Common myeloid progenitor, CD34-positive (primary cell): Measurements from ENCODE around the gene DKKL1.
A peak's percentile ranks its signal among the peaks of the same experiment; 100 is the strongest.

ENCODE experiments used
- CTCF ChIA-PET: fragments of 350-600 bp; sonication (Branson Sonifier 250); formaldehyde crosslinking; loops from one replicate; lab custom pipeline; 2021; ENCODE audit warnings: antibody characterized with exemption; lab: Charles Lee
- POLR2A ChIA-PET: fragments of 350-600 bp; sonication (Branson Sonifier 250); formaldehyde crosslinking; loops from one replicate; lab custom pipeline; 2021; ENCODE audit warnings: antibody characterized with exemption; lab: Charles Lee
- DNase-seq, 3 donors: peaks; one replicate each; pipeline versions ENCODE4 v3.0.0 to v3.0.0-alpha.2; 2013
- H3K27ac ChIP-seq, 2 experiments: 1 replicate in 1 of 2; 2 replicates in 1 of 2; pipeline ENCODE4 v1.7.0; 2013; ENCODE audit warnings: inconsistent platforms in 2 of 2, low read length in 2 of 2, mild to moderate bottlenecking in 2 of 2, low read depth in 1 of 2, moderate library complexity in 1 of 2; ENCODE audit not compliant: severe bottlenecking in 2 of 2, insufficient read depth in 1 of 2, poor library complexity in 1 of 2
- H3K27me3 ChIP-seq, 5 experiments: replicated peaks in 2 of 5; 1 replicate in 3 of 5; 2 replicates in 2 of 5; pipeline versions ENCODE4 v1.6.1 to v1.7.0; 2013; ENCODE audit warnings: low read length in 4 of 5, mild to moderate bottlenecking in 2 of 5, moderate library complexity in 2 of 5, inconsistent platforms in 1 of 5; ENCODE audit not compliant: insufficient read depth in 5 of 5, control insufficient read depth in 4 of 5
- H3K36me3 ChIP-seq, 4 experiments: 1 replicate in 2 of 4; 2 replicates in 2 of 4; pipeline versions ENCODE4 v1.6.1 to v1.7.0; 2013; ENCODE audit warnings: low read length in 3 of 4, control low read depth in 1 of 4, mild to moderate bottlenecking in 1 of 4; ENCODE audit not compliant: control insufficient read depth in 4 of 4, insufficient read depth in 4 of 4
- H3K4me1 ChIP-seq, 4 experiments: 1 replicate in 3 of 4; 2 replicates in 1 of 4; pipeline versions ENCODE4 v1.6.1 to v1.7.1; 2013; ENCODE audit warnings: low read length in 3 of 4, mild to moderate bottlenecking in 3 of 4, control low read depth in 1 of 4, inconsistent platforms in 1 of 4, moderate library complexity in 1 of 4; ENCODE audit not compliant: control insufficient read depth in 4 of 4, insufficient read depth in 4 of 4; ENCODE audit errors: control extremely low read depth in 1 of 4
- H3K4me3 ChIP-seq, 7 experiments: 1 replicate in 4 of 7; 2 replicates in 3 of 7; pipeline versions ENCODE4 v1.5.1 to v1.7.0; 2013; ENCODE audit warnings: mild to moderate bottlenecking in 7 of 7, low read length in 6 of 7, moderate library complexity in 6 of 7, inconsistent platforms in 2 of 7, low read depth in 2 of 7, control low read depth in 1 of 7; ENCODE audit not compliant: insufficient read depth in 4 of 7, control insufficient read depth in 1 of 7; ENCODE audit errors: extremely low read depth in 1 of 7
- H3K9me3 ChIP-seq, 5 experiments: 1 replicate in 4 of 5; 2 replicates in 1 of 5; pipeline versions ENCODE4 v1.6.1 to v1.7.1; 2013; ENCODE audit warnings: low read length in 4 of 5, mild to moderate bottlenecking in 2 of 5, inconsistent platforms in 1 of 5, low read depth in 1 of 5, moderate library complexity in 1 of 5; ENCODE audit not compliant: control insufficient read depth in 4 of 5, insufficient read depth in 2 of 5; ENCODE audit errors: control extremely low read depth in 1 of 5
- WGBS: methylation state at CpG from one replicate; pipeline ENCODE4 v1.1.5; 2013; ENCODE audit not compliant: insufficient coverage; 5-methylcytosine and 5-hydroxymethylcytosine counted together

The DKKL1 gene

DNA sequence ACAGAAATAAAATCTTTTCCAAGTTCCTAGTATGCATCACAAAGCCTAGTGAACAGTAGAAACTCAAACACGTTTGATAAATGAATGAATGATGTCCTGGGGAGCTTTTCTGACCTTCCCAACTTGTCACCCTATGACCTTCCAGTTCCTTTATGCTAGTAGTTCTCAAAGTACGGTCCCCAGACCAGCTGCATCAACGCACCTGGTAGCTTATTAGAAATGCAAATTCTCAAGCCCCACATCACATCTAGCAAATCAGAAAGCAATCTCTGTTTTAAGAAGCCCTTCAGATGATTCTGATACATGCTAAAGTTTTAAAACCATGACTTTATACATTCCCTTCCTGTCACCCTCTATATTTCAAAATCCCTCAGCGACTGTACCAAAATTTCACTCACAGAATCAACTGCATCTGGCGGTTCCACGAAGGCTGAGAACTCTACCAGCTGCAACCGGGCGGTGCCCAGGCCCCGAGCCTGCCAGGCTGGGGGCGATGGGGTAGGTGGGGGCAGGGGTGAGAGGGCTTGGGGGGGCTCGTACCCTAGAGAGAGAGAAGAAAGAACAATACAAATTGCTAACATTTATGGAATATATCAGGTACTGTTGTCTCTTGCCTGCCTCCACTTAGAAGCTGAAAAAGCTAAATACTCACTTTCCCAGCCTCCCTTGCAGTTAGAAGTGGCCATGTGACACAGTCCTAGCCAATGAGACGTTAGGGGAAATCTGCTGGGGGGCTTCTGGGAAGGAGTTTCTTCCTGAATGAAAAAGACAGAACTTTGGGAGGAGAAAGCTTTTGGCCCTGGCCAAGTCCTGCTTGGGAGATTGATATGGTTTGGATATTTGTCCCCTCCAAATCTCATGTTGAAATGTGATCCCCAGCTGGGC is 15.1 kb upstream of the DKKL1 start:
- Histone ChIP-seq H3K4me3 (no peak overlapping the region), H3K27ac (no peak overlapping the region), H3K27me3 (peaks cover 0 to 3% (median 0%) of the 10 kb centered on the region in 5 experiments), H3K9me3 (peaks cover 0 to 5% (median 0%) of the 10 kb centered on the region in 5 experiments), H3K4me1 (no peaks in the 10 kb centered on the region), H3K36me3 (no peaks in the 10 kb centered on the region)
- POLR2A ChIA-PET = interaction anchor here (1.1 kb wide), 1 partner anchor 9 kb away, joined by 3 read pairs; no protein-coding TSS in a partner anchor
- DNase-seq = no peak
- WGBS = 92% methylated on average over 2 of the region's 12 CpGs
- CTCF ChIA-PET = interaction anchor here (1.0 to 1.7 kb wide), 2 partner anchors 8 to 12 kb away, joined by 3 read pairs; no protein-coding TSS in a partner anchor

DNA sequence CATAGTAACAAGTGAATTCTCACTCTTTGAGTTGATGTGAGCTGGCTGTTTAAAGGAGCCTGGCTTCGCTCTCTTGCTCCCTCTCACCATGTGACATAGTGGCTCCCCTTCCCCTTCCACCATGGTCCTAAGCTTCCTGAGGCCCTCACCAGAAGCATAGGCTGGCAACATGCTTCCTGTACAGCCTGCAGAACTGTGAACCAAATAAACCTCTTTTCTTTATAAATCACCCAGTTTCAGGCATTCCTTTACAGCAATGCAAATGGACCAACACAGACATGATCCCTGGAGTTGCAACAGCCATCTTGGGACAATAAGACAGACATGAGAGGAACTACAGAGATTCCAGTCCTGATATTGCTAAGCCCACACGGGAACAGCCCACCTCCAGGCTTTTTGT is 14.1 kb upstream of the DKKL1 start:
- ChIA-PET CTCF (interaction anchor here (1.0 to 1.7 kb wide), 4 partner anchors 9 to 48 kb away, joined by 3 read pairs; partner anchors contain the start of gene KASH5), POLR2A (no interaction called here)
- H3K4me3 ChIP-seq = no peak overlapping the region
- peaks cover 0 to 3% (median 0%) of the 10 kb centered on the region in 5 experiments for H3K27me3 ChIP-seq
- DNase-seq = no peak
- peaks cover 0 to 5% (median 0%) of the 10 kb centered on the region in 5 experiments for H3K9me3 ChIP-seq
- no peaks in the 10 kb centered on the region for H3K4me1 ChIP-seq
- H3K27ac ChIP-seq = no peak overlapping the region
- no CpG with 5 or more reads among the region's 2 CpGs for WGBS
- H3K36me3 ChIP-seq = no peaks in the 10 kb centered on the region

DNA sequence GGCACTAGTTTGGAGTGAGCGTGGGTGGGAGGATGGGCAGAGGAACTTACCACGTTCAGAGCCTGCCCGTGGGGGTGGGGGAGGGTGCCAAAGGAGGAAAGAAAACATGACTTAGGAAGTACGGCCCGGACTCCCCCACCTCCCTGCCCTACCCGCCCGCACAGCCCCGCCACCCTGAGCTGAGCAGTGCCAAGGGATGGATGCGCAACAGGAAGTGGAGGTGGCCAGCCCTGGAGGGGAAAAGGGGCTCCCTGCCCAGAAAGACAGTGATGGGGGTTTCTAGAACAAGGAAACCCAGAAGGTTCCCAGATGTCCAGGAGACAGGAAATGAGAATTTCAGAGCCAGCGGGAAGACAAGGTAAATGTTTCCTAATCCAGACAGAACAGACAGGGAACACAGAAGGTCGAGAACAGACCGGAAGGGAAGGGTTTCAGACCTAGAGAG is 7.7 kb upstream of the DKKL1 start:
- peaks cover 0 to 10% (median 9%) of the 10 kb centered on the region in 4 experiments for H3K4me1 ChIP-seq

DNA sequence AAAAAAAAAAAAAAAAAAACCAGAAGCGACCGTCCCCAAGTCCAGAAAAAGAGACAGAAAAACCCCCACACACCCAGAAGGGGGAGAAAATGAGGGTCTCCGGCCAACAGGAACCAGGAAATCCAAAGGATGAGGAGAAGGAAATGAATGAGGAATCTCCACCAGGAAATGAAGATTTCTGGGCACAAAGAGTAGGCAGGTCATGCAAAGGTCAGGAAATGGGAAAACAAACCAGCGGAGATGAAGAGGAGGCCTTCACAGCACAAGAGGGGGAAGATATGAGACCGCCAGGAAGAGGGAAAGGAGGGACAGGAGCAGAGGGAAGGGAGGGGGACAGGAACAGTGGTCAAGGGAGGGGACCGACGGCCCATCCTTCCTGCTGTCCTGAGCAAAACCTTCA is 7.3 kb upstream of the DKKL1 start:
- Histone ChIP-seq H3K4me1 (peaks cover 0 to 14% (median 11%) of the 10 kb centered on the region in 4 experiments), H3K4me3 (no peak overlapping the region), H3K9me3 (no peaks in the 10 kb centered on the region), H3K36me3 (no peaks in the 10 kb centered on the region), H3K27ac (no peak overlapping the region), H3K27me3 (peaks cover 0 to 9% (median 3%) of the 10 kb centered on the region in 5 experiments)
- 88% methylated on average over 5 of the region's 7 CpGs for WGBS
- no peak for DNase-seq
- POLR2A ChIA-PET = no interaction called here
- CTCF ChIA-PET = interaction anchor here (0.5 kb wide), 1 partner anchor 30 kb away, joined by 4 read pairs; no protein-coding TSS in a partner anchor

More for the DNA sequence above, 7.7 kb upstream of the DKKL1 start:
- DNase-seq = no peak
- 0% methylated on average over 3 of the region's 12 CpGs for WGBS
- ChIA-PET CTCF (interaction anchor here (0.5 kb wide), 1 partner anchor 30 kb away, joined by 4 read pairs; no protein-coding TSS in a partner anchor), POLR2A (no interaction called here)
- Histone ChIP-seq H3K36me3 (no peaks in the 10 kb centered on the region), H3K9me3 (no peaks in the 10 kb centered on the region), H3K27ac (no peak overlapping the region), H3K4me3 (no peak overlapping the region), H3K27me3 (peaks cover 0 to 5% (median 5%) of the 10 kb centered on the region in 5 experiments)

DNA sequence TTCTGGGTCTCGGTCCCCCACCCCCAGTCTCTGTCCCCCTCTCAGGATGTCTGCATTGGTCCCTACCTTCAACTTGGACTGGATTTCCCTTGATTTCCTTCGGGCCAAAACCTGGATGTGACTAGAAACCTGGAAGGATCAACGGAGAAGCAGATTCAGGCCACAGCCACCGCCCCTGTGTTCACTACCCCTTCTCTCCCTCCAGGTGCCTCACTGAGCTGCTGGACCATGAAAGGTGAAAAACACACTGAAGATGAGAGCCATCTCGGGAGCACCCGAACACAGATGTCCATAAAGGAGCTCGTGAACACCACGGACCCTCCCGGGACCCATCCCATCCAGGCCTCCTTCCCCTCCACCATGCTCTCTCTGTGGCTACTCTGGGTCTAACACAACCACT is 6.5 kb upstream of the DKKL1 start:
- peaks cover 0 to 22% (median 15%) of the 10 kb centered on the region in 4 experiments for H3K4me1 ChIP-seq
- no peaks in the 10 kb centered on the region for H3K36me3 ChIP-seq
- POLR2A ChIA-PET = interaction anchor here (0.7 kb wide), 1 partner anchor 9 kb away, joined by 3 read pairs; no protein-coding TSS in a partner anchor

DNA sequence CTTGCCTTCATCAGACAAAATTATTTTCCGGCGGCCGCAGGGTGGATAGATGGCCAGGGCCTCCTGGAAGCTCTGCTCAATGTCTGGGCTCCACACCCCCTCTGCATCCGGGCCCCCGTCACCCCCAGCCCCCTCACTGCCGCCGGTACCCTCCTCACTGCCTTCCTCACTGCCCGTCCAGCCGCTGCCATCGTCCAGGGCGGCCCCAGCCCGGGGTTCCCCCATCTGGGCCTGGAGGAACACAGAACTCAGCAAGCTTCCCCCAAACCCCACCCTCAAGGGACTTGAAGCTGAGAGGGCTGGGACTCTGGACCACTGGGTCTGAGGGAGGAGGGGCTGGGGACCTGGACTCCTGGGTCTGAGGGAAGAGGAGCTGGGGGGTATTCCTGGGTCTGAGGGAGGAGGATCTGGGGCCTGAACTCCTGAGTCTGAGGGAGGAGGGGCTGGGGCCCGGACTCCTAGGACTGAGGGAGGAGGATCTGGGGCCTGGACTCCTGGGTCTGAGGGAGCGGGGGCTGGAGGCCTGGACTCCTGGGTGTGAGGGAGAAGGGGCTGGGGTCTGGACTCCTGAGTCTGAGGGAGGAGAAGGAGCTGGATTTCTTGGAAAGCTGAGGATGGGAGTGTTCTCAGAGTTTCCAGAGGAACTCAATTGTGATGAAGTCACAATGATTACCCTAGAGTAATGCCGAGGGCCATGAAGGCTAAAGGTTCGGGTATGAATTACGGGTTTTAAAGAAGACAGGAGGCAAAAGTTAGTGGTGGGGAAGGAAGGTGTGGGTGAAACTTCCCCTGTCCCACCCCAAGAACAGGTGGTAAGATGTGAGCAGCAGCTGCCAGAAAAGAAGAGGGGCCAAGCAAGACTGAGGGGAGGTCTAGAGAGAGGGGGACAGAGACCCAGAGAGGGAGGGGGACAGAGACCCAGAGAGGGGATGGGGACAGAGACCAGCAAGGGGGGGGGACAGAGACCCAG is 3.5 kb upstream of the DKKL1 start:
- H3K27me3 ChIP-seq = peaks cover 0 to 47% (median 16%) of the 10 kb centered on the region in 5 experiments
- POLR2A ChIA-PET = no interaction called here

More for the DNA sequence above, 6.5 kb upstream of the DKKL1 start:
- H3K4me3 ChIP-seq = no peak overlapping the region
- no peaks in the 10 kb centered on the region for H3K9me3 ChIP-seq
- peaks cover 0 to 18% (median 3%) of the 10 kb centered on the region in 5 experiments for H3K27me3 ChIP-seq
- no peak overlapping the region for H3K27ac ChIP-seq
- WGBS = 88% methylated on average over 9 of the region's 9 CpGs
- no peak for DNase-seq
- CTCF ChIA-PET = no interaction called here

More for the DNA sequence above, 3.5 kb upstream of the DKKL1 start:
- H3K27ac ChIP-seq = no peak overlapping the region
- peak in 1 of 3 donors; percentile 25 for DNase-seq
- no peak overlapping the region for H3K4me3 ChIP-seq
- no peaks in the 10 kb centered on the region for H3K36me3 ChIP-seq
- H3K4me1 ChIP-seq = peaks cover 0 to 46% (median 31%) of the 10 kb centered on the region in 4 experiments
- CTCF ChIA-PET = no interaction called here
- H3K9me3 ChIP-seq = no peaks in the 10 kb centered on the region
- 67% methylated on average over 5 of the region's 17 CpGs for WGBS
